Fibroblast of lung (primary cell): ENCODE data around the gene PJA1.

Experiments used
- EZH2 ChIP-seq: IDR thresholded peaks from 2 replicates; pipeline ENCODE4 v1.5.1; 2012; ENCODE audit warnings: low read length, control low read depth, mild to moderate bottlenecking; ENCODE audit errors: missing control alignments
- TF ChIP-seq, protein P1 (sequence below), 2 donors: IDR thresholded peaks in 1 of 2; conservative IDR thresholded peaks in 1 of 2; 1 replicate in 1 of 2; 2 replicates in 1 of 2; pipeline ENCODE4 v1.5.1; 2011 to 2012; ENCODE audit warnings: low read length in 2 of 2, control low read depth in 1 of 2, inconsistent platforms in 1 of 2, low read depth in 1 of 2, mild to moderate bottlenecking in 1 of 2

DNA sequence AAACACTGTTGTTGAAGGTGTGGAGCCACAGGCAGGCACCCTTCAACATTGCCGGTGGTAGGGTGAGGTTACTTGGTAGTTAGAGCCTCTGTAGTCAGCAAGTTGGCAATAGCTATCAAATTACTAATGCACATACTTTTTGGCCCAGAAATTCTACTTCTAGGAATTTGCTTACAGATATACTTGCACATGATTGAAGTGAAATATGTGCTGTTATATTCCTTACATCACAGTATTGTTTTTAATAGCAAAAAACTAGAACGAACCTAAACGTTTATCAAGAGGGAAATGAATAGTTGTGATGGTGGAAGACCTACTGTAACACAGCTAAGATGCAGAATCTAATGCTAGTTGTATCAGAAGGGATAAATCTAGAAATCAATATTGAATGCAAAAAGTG is 7.7 kb upstream of the PJA1 start:
- no peak for TF ChIP-seq EZH2
- TF ChIP-seq, protein P1, sequence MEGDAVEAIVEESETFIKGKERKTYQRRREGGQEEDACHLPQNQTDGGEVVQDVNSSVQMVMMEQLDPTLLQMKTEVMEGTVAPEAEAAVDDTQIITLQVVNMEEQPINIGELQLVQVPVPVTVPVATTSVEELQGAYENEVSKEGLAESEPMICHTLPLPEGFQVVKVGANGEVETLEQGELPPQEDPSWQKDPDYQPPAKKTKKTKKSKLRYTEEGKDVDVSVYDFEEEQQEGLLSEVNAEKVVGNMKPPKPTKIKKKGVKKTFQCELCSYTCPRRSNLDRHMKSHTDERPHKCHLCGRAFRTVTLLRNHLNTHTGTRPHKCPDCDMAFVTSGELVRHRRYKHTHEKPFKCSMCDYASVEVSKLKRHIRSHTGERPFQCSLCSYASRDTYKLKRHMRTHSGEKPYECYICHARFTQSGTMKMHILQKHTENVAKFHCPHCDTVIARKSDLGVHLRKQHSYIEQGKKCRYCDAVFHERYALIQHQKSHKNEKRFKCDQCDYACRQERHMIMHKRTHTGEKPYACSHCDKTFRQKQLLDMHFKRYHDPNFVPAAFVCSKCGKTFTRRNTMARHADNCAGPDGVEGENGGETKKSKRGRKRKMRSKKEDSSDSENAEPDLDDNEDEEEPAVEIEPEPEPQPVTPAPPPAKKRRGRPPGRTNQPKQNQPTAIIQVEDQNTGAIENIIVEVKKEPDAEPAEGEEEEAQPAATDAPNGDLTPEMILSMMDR (conservative IDR thresholded peaks at IDR 0.05 in 1 of 2, IDR thresholded peaks at IDR 0.05 in 1 of 2; ENCODE audit: low read depth in 1 of 2, low read length in 2 of 2), result no peak
